Stimulated activated CD8-positive, alpha-beta memory T cell treated with anti-CD3 and anti-CD28 coated beads, Interleukin-7, amount 100 ng/mL, for 4 hours (primary cell): ENCODE measurements around the gene METTL1.
"Not testable (repeated sequence)": the region's sequence is repeated elsewhere in the genome, so short reads cannot be mapped to it uniquely, and the experiment has no call there.

Experiments used
- DNase-seq, 2 donors: peaks; one replicate each; pipeline ENCODE4 v3.0.0-alpha.2; 2020; ENCODE audit warnings: low read depth in 2 of 2

The METTL1 gene

GRCh38 chr12:57771873-57772428 is at the start of gene METTL1:
METTL1 (minus strand) TSS chr12:57772105; CDS start chr12:57772083, 22 bp downstream.
- DNase-seq = peak; percentile 89 to 94

- DNase-seq = not testable (repeated sequence)
Measured at GRCh38 chr12:57821015-57821414, 49.1 kb upstream of the METTL1 start.

GRCh38 chr12:57820119-57820518 is 48.2 kb upstream of the METTL1 start:
- DNase-seq = not testable (repeated sequence)

GRCh38 chr12:57817990-57818331 is 46.1 kb upstream of the METTL1 start:
- not testable (repeated sequence) for DNase-seq

GRCh38 chr12:57817261-57817989 is 45.5 kb upstream of the METTL1 start:
- DNase-seq = no peak

- no peak for DNase-seq
Measured at GRCh38 chr12:57816855-57817151, 44.9 kb upstream of the METTL1 start.

GRCh38 chr12:57816001-57816854 is 44.3 kb upstream of the METTL1 start:
- no peak for DNase-seq

- no peak for DNase-seq
Measured at GRCh38 chr12:57815177-57816000, 43.5 kb upstream of the METTL1 start.

GRCh38 chr12:57813971-57814772 is 42.3 kb upstream of the METTL1 start:
- DNase-seq = no peak

- DNase-seq = no peak
Measured at GRCh38 chr12:57813111-57813970, 41.4 kb upstream of the METTL1 start.

GRCh38 chr12:57811028-57811755 is 39.3 kb upstream of the METTL1 start:
- DNase-seq = no peak

- no peak for DNase-seq
Measured at GRCh38 chr12:57810450-57810849, 38.5 kb upstream of the METTL1 start.

- no peak for DNase-seq
Measured at GRCh38 chr12:57809425-57809824, 37.5 kb upstream of the METTL1 start.

GRCh38 chr12:57808351-57808750 is 36.4 kb upstream of the METTL1 start:
- DNase-seq = no peak

- DNase-seq = no peak
Measured at GRCh38 chr12:57807285-57807684, 35.4 kb upstream of the METTL1 start.

GRCh38 chr12:57806677-57807076 is 34.8 kb upstream of the METTL1 start:
- DNase-seq = no peak

GRCh38 chr12:57803319-57803893 is 31.5 kb upstream of the METTL1 start:
- no peak for DNase-seq

- DNase-seq = no peak
Measured at GRCh38 chr12:57802607-57803006, 30.7 kb upstream of the METTL1 start.

GRCh38 chr12:57800965-57801364 is 29.1 kb upstream of the METTL1 start:
- DNase-seq = no peak
